ENCODE data around the gene MINDY1. TPM values are rescaled to one million over a fixed set of nuclear protein-coding genes. Genes with fewer than 3 reads are reported as not detected.

The MINDY1 gene
- total and polyA plus RNA-seq, 9 of the 15 experiments (the other 6 are each of a cell fraction or from before 2014, with no cell fraction given) = 0.49 to 11.0 (median 6.0) TPM

- TF ChIP-seq ZNF696 (CRISPR knock-in tag; conservative IDR thresholded peaks at IDR 0.05) (no peak), SAFB2 (IDR thresholded peaks at IDR 0.05; ENCODE audit: borderline replicate concordance, low read depth, low read length, severe bottlenecking) (no peak), MAX (CRISPR knock-in tag; IDR thresholded peaks at IDR 0.05) (peak; percentile 36), KDM4B (IDR thresholded peaks at IDR 0.05; ENCODE audit: borderline replicate concordance in 2 of 2, low read depth in 1 of 2) (no peak), NCOR1 (IDR thresholded peaks at IDR 0.05) (no peak), E2F6 (IDR thresholded peaks at IDR 0.05; ENCODE audit: borderline replicate concordance in 1 of 2, extremely low read depth in 1 of 2, insufficient read depth in 1 of 2, insufficient read length in 1 of 2, low read depth in 1 of 2, low read length in 1 of 2, poor library complexity in 1 of 2, severe bottlenecking in 1 of 2) (peak in 1 of 2 experiments; percentile 34), POLR3G (IDR thresholded peaks at IDR 0.05; ENCODE audit: extremely low read depth, insufficient read length, insufficient replicate concordance) (no peak), SIN3A (IDR thresholded peaks at IDR 0.05; ENCODE audit: borderline replicate concordance in 2 of 2, control insufficient read depth in 1 of 2, low read depth in 2 of 2, low read length in 2 of 2) (peak; percentile 57 to 70; a peak in 2 of 4 replicates), CREB3L1 (IDR thresholded peaks at IDR 0.05; ENCODE audit: borderline replicate concordance, low read depth) (peak; percentile 64; the same call in 1 of the 2 replicates), RUNX1 (IDR thresholded peaks at IDR 0.05; ENCODE audit: low read depth) (no peak), FOS (IDR thresholded peaks at IDR 0.05; ENCODE audit: extremely low read depth, insufficient read length) (no peak), ERF (CRISPR knock-in tag; IDR thresholded peaks at IDR 0.05) (no peak), CSDE1 (IDR thresholded peaks at IDR 0.05) (no peak), MTA2 (IDR thresholded peaks at IDR 0.05; ENCODE audit: low read depth) (0 out of 2 replicates have a peak, but pooled peaks have one; percentile 20), ZNF23 (CRISPR knock-in tag; IDR thresholded peaks at IDR 0.05) (no peak), ARID4B (CRISPR knock-in tag; IDR thresholded peaks at IDR 0.05) (peak; percentile 55; the same call in 1 of the 2 replicates), BRCA1 (IDR thresholded peaks at IDR 0.05) (no peak), BRCA1 (CRISPR knock-in tag; IDR thresholded peaks at IDR 0.05) (no peak), SREBF2 (CRISPR knock-in tag; IDR thresholded peaks at IDR 0.05) (no peak)
These were observed 1.8 kb upstream of the MINDY1 start, which contains the start of gene PRUNE1 (continued) for GRCh38 chr1:151008244-151009205.

Measured in K562 (cell line).